ENCODE measurements around the gene RSAD1.

Gene RSAD1

GRCh38 chr17:50534222-50534978 is 55.7 kb downstream of the RSAD1 start:
- H3K4me3 ChIP-seq (ENCODE audit: low read depth, low read length): no peak overlapping the region; the same call in 1 of the 2 replicates
- no peaks in the 10 kb centered on the region for H3K36me3 ChIP-seq
- no peaks in the 10 kb centered on the region for H3K9me3 ChIP-seq
- peaks cover 21% of the 10 kb centered on the region for H3K4me1 ChIP-seq
- TF ChIP-seq CTCF (IDR thresholded peaks at IDR 0.05; ENCODE audit: low read depth, low read length): no peak
- no peak for DNase-seq
- H3K27me3 ChIP-seq: peaks cover 6% of the 10 kb centered on the region

- peaks cover 21% of the 10 kb centered on the region for H3K4me1 ChIP-seq
- no peak for TF ChIP-seq CTCF (IDR thresholded peaks at IDR 0.05; ENCODE audit: low read depth, low read length)
- peaks cover 6% of the 10 kb centered on the region for H3K27me3 ChIP-seq
- H3K9me3 ChIP-seq: no peaks in the 10 kb centered on the region
- H3K36me3 ChIP-seq: no peaks in the 10 kb centered on the region
- DNase-seq: no peak
- no peak overlapping the region for H3K4me3 ChIP-seq (ENCODE audit: low read depth, low read length)
Observed at GRCh38 chr17:50534979-50535326, 56.3 kb downstream of the RSAD1 start.

- Histone ChIP-seq H3K4me1 (peaks cover 21% of the 10 kb centered on the region), H3K36me3 (no peaks in the 10 kb centered on the region), H3K4me3 (ENCODE audit: low read depth, low read length) (no peak overlapping the region), H3K9me3 (no peaks in the 10 kb centered on the region), H3K27me3 (peaks cover 6% of the 10 kb centered on the region)
- no peak for DNase-seq
- no peak for TF ChIP-seq CTCF (IDR thresholded peaks at IDR 0.05; ENCODE audit: low read depth, low read length)
Observed at GRCh38 chr17:50535407-50535806, 56.7 kb downstream of the RSAD1 start.
